ENCODE measurements around the gene PAM. TPM values are rescaled to one million over a fixed set of nuclear protein-coding genes. Genes with fewer than 3 reads are reported as not detected.

Gene PAM
- total RNA-seq, 1 experiment from 2014 or later, result 142 TPM

DNA sequence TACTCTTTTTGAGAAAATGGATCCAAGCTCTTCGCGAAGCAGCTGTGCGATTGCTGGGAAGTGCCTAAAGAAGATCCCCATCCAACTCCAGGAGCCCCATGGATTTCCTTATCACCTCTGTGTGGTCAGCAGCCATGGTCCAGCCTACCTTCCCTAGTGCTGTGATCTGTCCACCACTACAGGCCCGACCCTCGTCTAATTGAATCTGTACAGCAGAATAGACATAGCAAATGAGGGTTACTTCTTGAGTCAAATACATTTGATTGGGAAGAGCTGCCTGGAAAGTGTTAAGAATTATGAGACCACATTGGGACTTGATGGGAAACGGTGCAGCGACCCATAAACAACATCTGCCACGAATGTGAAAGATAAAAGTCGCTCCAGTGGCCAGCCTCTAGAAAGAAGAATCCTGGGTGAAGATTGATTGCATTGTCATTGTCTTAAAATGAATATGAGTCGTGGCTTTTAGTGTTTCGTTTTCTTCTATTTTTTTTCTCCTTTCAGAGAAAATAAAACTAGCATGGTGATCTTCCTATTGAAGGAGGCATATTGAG, 118.4 kb downstream of the PAM start:
- no peaks in the 10 kb centered on the region for H3K4me1 Mint-ChIP-seq (ENCODE audit: low read depth, unreplicated experiment)
- no peak overlapping the region for H3K4me3 Mint-ChIP-seq (ENCODE audit: low read depth, unreplicated experiment)
- H3K9me3 Mint-ChIP-seq (ENCODE audit: low read depth, unreplicated experiment), result no peaks in the 10 kb centered on the region
- CTCF ChIA-PET, result no interaction called here
- TF ChIP-seq, protein P1, sequence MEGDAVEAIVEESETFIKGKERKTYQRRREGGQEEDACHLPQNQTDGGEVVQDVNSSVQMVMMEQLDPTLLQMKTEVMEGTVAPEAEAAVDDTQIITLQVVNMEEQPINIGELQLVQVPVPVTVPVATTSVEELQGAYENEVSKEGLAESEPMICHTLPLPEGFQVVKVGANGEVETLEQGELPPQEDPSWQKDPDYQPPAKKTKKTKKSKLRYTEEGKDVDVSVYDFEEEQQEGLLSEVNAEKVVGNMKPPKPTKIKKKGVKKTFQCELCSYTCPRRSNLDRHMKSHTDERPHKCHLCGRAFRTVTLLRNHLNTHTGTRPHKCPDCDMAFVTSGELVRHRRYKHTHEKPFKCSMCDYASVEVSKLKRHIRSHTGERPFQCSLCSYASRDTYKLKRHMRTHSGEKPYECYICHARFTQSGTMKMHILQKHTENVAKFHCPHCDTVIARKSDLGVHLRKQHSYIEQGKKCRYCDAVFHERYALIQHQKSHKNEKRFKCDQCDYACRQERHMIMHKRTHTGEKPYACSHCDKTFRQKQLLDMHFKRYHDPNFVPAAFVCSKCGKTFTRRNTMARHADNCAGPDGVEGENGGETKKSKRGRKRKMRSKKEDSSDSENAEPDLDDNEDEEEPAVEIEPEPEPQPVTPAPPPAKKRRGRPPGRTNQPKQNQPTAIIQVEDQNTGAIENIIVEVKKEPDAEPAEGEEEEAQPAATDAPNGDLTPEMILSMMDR (IDR thresholded peaks at IDR 0.05; ENCODE audit: unreplicated experiment), result no peak
- BruUV-seq (replicated peaks), result no TSS peak
- no peak overlapping the region for H3K27ac Mint-ChIP-seq (ENCODE audit: unreplicated experiment)
- no peaks in the 10 kb centered on the region for H3K27me3 Mint-ChIP-seq (ENCODE audit: unreplicated experiment)
- DNase-seq, result no peak
- intact Hi-C loops (cut with micrococcal nuclease; ENCODE audit: unreplicated experiment), result no loop called here
- no peaks in the 10 kb centered on the region for H3K36me3 Mint-ChIP-seq (ENCODE audit: insufficient read depth, unreplicated experiment)

DNA sequence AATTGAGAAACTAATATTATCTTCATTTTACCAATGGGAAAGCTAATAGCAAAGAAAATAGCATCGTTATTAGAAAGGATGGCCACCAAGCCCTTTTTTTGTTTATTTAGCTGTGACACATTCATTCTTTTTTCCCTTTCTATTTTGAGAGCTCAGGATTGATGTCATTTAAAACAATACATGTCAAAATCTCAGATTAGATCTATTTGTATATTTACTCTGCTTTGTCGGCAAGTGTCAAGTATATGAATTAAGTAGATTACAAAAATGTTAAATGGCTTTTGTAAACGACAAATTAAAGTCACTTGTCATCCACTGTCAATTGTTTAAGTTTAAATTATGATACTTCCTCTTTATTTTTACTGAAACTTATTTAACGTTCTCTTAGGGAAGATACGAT, 118.9 kb downstream of the PAM start:
- no peak overlapping the region for H3K27ac Mint-ChIP-seq (ENCODE audit: unreplicated experiment)
- CTCF ChIA-PET, result no interaction called here
- H3K27me3 Mint-ChIP-seq (ENCODE audit: unreplicated experiment), result no peaks in the 10 kb centered on the region
- TF ChIP-seq, protein P1 (IDR thresholded peaks at IDR 0.05; ENCODE audit: unreplicated experiment), result no peak
- H3K9me3 Mint-ChIP-seq (ENCODE audit: low read depth, unreplicated experiment), result no peaks in the 10 kb centered on the region
- no peaks in the 10 kb centered on the region for H3K36me3 Mint-ChIP-seq (ENCODE audit: insufficient read depth, unreplicated experiment)
- DNase-seq, result no peak
- no peaks in the 10 kb centered on the region for H3K4me1 Mint-ChIP-seq (ENCODE audit: low read depth, unreplicated experiment)
- intact Hi-C loops (cut with micrococcal nuclease; ENCODE audit: unreplicated experiment), result no loop called here
- no peak overlapping the region for H3K4me3 Mint-ChIP-seq (ENCODE audit: low read depth, unreplicated experiment)
- BruUV-seq (replicated peaks), result no TSS peak

- CTCF ChIA-PET, result no interaction called here
- no TSS peak for BruUV-seq (replicated peaks)
- Mint-ChIP-seq H3K27ac (ENCODE audit: unreplicated experiment) (no peak overlapping the region), H3K4me3 (ENCODE audit: low read depth, unreplicated experiment) (no peak overlapping the region), H3K9me3 (ENCODE audit: low read depth, unreplicated experiment) (no peaks in the 10 kb centered on the region), H3K36me3 (ENCODE audit: insufficient read depth, unreplicated experiment) (no peaks in the 10 kb centered on the region), H3K27me3 (ENCODE audit: unreplicated experiment) (no peaks in the 10 kb centered on the region), H3K4me1 (ENCODE audit: low read depth, unreplicated experiment) (no peaks in the 10 kb centered on the region)
- no peak for DNase-seq
- intact Hi-C loops (cut with micrococcal nuclease; ENCODE audit: unreplicated experiment), result no loop called here
- TF ChIP-seq, protein P1 (IDR thresholded peaks at IDR 0.05; ENCODE audit: unreplicated experiment), result no peak
Measured at GRCh38 chr5:102875721-102876123, 120.6 kb downstream of the PAM start.

- Mint-ChIP-seq H3K4me3 (ENCODE audit: low read depth, unreplicated experiment) (no peak overlapping the region), H3K27ac (ENCODE audit: unreplicated experiment) (no peak overlapping the region), H3K36me3 (ENCODE audit: insufficient read depth, unreplicated experiment) (no peaks in the 10 kb centered on the region), H3K27me3 (ENCODE audit: unreplicated experiment) (no peaks in the 10 kb centered on the region), H3K4me1 (ENCODE audit: low read depth, unreplicated experiment) (no peaks in the 10 kb centered on the region), H3K9me3 (ENCODE audit: low read depth, unreplicated experiment) (no peaks in the 10 kb centered on the region)
- no TSS peak for BruUV-seq (replicated peaks)
- TF ChIP-seq, protein P1 (IDR thresholded peaks at IDR 0.05; ENCODE audit: unreplicated experiment), result no peak
- intact Hi-C loops (cut with micrococcal nuclease; ENCODE audit: unreplicated experiment), result no loop called here
- CTCF ChIA-PET, result interaction anchor here (1.3 kb wide), 1 partner anchor 96 kb away, joined by 4 read pairs; no protein-coding TSS in a partner anchor
- no peak for DNase-seq
Measured at GRCh38 chr5:102876610-102877009, 121.5 kb downstream of the PAM start.
